Lower leg skin (tissue), 3 donors: ENCODE results near the gene NDUFA1.
"Not testable (repeated sequence)": the region's sequence is repeated elsewhere in the genome, so short reads cannot be mapped to it uniquely, and the experiment has no call there.

ENCODE experiments used
- POLR2A ChIP-seq, 2 donors: fragments of 450-650 bp; IDR thresholded peaks; one replicate each; pipeline ENCODE4 v1.6.1; 2016 to 2017; ENCODE audit warnings: antibody characterized with exemption in 2 of 2, mild to moderate bottlenecking in 1 of 2, moderate library complexity in 1 of 2
- TF ChIP-seq, protein P1 (sequence below), 3 donors: fragments of 450-650 bp; IDR thresholded peaks; one replicate each; pipeline ENCODE4 v1.5.1; 2016; ENCODE audit warnings: antibody characterized with exemption in 3 of 3, mild to moderate bottlenecking in 3 of 3, moderate library complexity in 2 of 3

- TF ChIP-seq, protein P1, sequence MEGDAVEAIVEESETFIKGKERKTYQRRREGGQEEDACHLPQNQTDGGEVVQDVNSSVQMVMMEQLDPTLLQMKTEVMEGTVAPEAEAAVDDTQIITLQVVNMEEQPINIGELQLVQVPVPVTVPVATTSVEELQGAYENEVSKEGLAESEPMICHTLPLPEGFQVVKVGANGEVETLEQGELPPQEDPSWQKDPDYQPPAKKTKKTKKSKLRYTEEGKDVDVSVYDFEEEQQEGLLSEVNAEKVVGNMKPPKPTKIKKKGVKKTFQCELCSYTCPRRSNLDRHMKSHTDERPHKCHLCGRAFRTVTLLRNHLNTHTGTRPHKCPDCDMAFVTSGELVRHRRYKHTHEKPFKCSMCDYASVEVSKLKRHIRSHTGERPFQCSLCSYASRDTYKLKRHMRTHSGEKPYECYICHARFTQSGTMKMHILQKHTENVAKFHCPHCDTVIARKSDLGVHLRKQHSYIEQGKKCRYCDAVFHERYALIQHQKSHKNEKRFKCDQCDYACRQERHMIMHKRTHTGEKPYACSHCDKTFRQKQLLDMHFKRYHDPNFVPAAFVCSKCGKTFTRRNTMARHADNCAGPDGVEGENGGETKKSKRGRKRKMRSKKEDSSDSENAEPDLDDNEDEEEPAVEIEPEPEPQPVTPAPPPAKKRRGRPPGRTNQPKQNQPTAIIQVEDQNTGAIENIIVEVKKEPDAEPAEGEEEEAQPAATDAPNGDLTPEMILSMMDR (IDR thresholded peaks at IDR 0.05), result not testable (repeated sequence)
- TF ChIP-seq POLR2A (IDR thresholded peaks at IDR 0.05), result not testable (repeated sequence)
Measured at GRCh38 chrX:119922391-119922790, 50.8 kb downstream of the NDUFA1 start.
